Caco-2 (cell line): ENCODE results near the gene TMEM204. TPM values are rescaled to one million over a fixed set of nuclear protein-coding genes. Genes with fewer than 3 reads are reported as not detected.

ENCODE experiments used
- BruUV-seq: library from RNA; stranded (reverse); fragments of 400-500 nt; replicated peaks from 2 replicates; lab custom pipeline; 2021; lab: Mats Ljungman, UMichigan
- CTCF ChIA-PET: fragments of 300-600 bp; sonication (Branson Sonifier 250); formaldehyde crosslinking; loops from one replicate; lab custom pipeline; 2022; ENCODE audit warnings: antibody characterized with exemption; lab: Charles Lee
- POLR2A ChIA-PET: fragments of 300-600 bp; sonication (Branson Sonifier 250); formaldehyde crosslinking; loops from one replicate; lab custom pipeline; 2022; ENCODE audit warnings: antibody characterized with exemption; lab: Charles Lee
- DNase-seq, 2 experiments: peaks; one replicate each; pipeline versions ENCODE4 v3.0.0 to v3.0.0-alpha.2; 2020 to 2022
- H3K27me3 ChIP-seq: replicated peaks from 2 replicates; pipeline ENCODE4 v1.6.0; 2011; ENCODE audit warnings: low read length; ENCODE audit not compliant: control insufficient read depth, insufficient read depth
- H3K36me3 ChIP-seq: 2 replicates; pipeline ENCODE4 v1.5.1; 2011; ENCODE audit warnings: low read length; ENCODE audit not compliant: control insufficient read depth, insufficient read depth
- H3K4me1 ChIP-seq: fragments of 250-450 bp; sonication (Bioruptor Pico); 2 replicates; pipeline ENCODE4 v1.5.1; 2020; ENCODE audit warnings: mild to moderate bottlenecking
- H3K4me3 ChIP-seq: 2 replicates; pipeline ENCODE4 v1.5.1; 2011; ENCODE audit warnings: low read depth, mild to moderate bottlenecking, control low read depth, low read length
- H3K9me3 ChIP-seq: fragments of 250-450 bp; sonication (Bioruptor Pico); 2 replicates; pipeline ENCODE4 v1.5.1; 2020; ENCODE audit warnings: mild to moderate bottlenecking, moderate library complexity
- H3K27ac Mint-ChIP-seq: one replicate; pipeline ENCODE4 v1.8.0; 2022; ENCODE audit warnings: mixed read lengths; ENCODE audit not compliant: unreplicated experiment
- H3K27me3 Mint-ChIP-seq: one replicate; pipeline ENCODE4 v1.8.0; 2022; ENCODE audit warnings: mixed read lengths; ENCODE audit not compliant: insufficient read depth, unreplicated experiment
- H3K36me3 Mint-ChIP-seq: one replicate; pipeline ENCODE4 v1.8.0; 2022; ENCODE audit warnings: mild to moderate bottlenecking, mixed read lengths; ENCODE audit not compliant: insufficient read depth, unreplicated experiment
- H3K4me1 Mint-ChIP-seq: one replicate; pipeline ENCODE4 v1.8.0; 2022; ENCODE audit warnings: low read depth, mixed read lengths; ENCODE audit not compliant: unreplicated experiment
- H3K4me3 Mint-ChIP-seq: one replicate; pipeline ENCODE4 v1.8.0; 2022; ENCODE audit warnings: mild to moderate bottlenecking, moderate library complexity, mixed read lengths; ENCODE audit not compliant: unreplicated experiment
- H3K9me3 Mint-ChIP-seq: one replicate; pipeline ENCODE4 v1.8.0; 2022; ENCODE audit warnings: mixed read lengths; ENCODE audit not compliant: unreplicated experiment
- intact Hi-C: fragments of 100-400 bp; cut with micrococcal nuclease; formaldehyde crosslinking; loops from one replicate; pipeline ENCODE4 v1.10.0; 2022; ENCODE audit not compliant: unreplicated experiment
- total RNA-seq: library from RNA; stranded (reverse); gene quantifications from 2 replicates; pipeline ENCODE4 v1.2.3, GENCODE V29; 2022
- TF ChIP-seq, protein P1 (sequence below), 2 experiments: fragments of 200-600 bp in 1 of 2; IDR thresholded peaks; 1 replicate in 1 of 2; 2 replicates in 1 of 2; pipeline versions ENCODE4 v1.5.1 to v1.8.0; 2011 to 2022; ENCODE audit warnings: antibody characterized with exemption in 1 of 2, control low read depth in 1 of 2, inconsistent platforms in 1 of 2, low read depth in 1 of 2, low read length in 1 of 2, mild to moderate bottlenecking in 1 of 2, moderate library complexity in 1 of 2; ENCODE audit not compliant: insufficient read depth in 1 of 2, severe bottlenecking in 1 of 2, unreplicated experiment in 1 of 2

Gene TMEM204
- total RNA-seq, 1 experiment from 2014 or later, result not detected

DNA sequence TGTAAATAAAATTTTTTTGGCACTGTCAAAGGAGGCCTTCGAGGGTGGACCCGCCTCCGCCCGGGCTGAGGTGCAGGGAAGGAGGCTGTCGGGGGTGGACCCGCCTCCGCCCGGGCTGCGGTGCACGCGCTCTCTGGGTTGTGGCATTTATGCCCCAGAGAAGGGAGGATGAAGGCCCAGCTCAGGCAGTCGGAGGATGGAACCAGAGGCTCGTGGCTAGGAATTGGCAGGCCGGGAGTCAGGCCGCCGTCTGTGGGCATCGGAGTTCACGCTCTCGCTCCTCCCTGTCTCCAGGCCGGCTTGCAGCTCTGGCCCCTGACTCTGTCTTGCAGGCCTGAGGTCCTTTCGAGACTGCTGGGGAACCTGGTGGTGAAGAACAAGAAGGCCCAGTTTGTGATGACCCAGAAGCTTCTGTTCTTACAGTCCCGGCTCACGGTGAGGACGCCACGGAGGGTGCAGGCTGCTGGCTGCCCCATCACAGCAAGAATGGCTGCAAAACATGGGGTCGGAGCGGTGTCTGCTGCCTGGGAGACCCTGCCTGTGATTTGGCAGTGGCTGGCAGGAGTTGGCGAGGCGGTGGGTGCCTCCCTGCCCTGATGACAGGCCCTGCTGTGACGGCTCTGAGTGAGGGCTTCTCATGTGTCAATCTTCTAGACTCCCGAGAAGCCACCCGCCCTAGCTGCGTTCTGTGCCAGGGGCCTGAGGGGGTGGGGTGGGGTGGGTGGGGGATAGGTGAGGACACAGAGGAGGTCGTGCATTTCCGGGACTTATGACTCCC lies 34.4 kb upstream of the TMEM204 start:
- Mint-ChIP-seq H3K4me3 (no peak overlapping the region), H3K27me3 (no peaks in the 10 kb centered on the region), H3K4me1 (no peaks in the 10 kb centered on the region), H3K36me3 (peaks cover 39% of the 10 kb centered on the region), H3K27ac (no peak overlapping the region), H3K9me3 (no peaks in the 10 kb centered on the region)
- ChIA-PET CTCF (no interaction called here), POLR2A (no interaction called here)
- no peak overlapping the region for H3K4me3 ChIP-seq
- TF ChIP-seq, protein P1, sequence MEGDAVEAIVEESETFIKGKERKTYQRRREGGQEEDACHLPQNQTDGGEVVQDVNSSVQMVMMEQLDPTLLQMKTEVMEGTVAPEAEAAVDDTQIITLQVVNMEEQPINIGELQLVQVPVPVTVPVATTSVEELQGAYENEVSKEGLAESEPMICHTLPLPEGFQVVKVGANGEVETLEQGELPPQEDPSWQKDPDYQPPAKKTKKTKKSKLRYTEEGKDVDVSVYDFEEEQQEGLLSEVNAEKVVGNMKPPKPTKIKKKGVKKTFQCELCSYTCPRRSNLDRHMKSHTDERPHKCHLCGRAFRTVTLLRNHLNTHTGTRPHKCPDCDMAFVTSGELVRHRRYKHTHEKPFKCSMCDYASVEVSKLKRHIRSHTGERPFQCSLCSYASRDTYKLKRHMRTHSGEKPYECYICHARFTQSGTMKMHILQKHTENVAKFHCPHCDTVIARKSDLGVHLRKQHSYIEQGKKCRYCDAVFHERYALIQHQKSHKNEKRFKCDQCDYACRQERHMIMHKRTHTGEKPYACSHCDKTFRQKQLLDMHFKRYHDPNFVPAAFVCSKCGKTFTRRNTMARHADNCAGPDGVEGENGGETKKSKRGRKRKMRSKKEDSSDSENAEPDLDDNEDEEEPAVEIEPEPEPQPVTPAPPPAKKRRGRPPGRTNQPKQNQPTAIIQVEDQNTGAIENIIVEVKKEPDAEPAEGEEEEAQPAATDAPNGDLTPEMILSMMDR (IDR thresholded peaks at IDR 0.05; ENCODE audit: insufficient read depth in 1 of 2, low read depth in 1 of 2, low read length in 1 of 2, severe bottlenecking in 1 of 2, unreplicated experiment in 1 of 2), result no peak
- H3K36me3 ChIP-seq, result peaks cover 3% of the 10 kb centered on the region
- no TSS peak for BruUV-seq
- no peak for DNase-seq
- H3K27me3 ChIP-seq, result no peaks in the 10 kb centered on the region
- intact Hi-C loops, result no loop called here
- H3K9me3 ChIP-seq, result no peaks in the 10 kb centered on the region
- no peaks in the 10 kb centered on the region for H3K4me1 ChIP-seq

DNA sequence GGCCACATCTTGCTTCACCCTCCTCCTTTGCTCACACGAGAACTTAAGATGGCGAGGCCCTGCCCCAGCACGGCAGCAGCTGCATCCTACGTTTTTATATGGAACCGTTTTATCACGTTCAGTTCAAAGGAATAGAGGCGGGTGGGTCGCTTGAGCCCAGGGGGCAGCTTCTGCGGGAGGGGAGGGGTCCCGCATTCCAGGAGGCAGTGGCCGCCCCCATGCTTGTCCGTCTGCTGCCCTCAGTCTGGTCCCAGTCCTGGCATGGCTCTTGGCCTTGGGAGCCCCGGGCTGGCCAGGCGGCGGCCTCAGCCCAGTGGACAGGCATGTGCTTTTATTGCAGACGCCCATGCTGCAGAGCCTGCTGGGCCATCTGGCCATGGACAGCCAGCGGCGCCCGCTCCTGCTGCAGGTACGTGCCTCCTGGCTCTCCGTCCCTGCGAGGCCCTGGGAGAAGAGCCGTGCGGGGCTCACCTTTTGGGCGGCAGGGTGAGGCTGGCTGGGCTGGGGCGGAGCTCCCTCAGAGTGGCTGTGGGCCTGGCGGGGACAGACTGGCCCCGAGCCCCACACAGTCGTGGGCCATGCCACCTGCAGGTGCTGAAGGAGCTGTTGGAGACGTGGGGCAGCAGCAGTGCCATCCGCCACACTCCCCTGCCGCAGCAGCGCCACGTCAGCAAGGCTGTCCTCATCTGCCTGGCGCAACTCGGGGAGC lies 33.6 kb upstream of the TMEM204 start:
- Mint-ChIP-seq H3K9me3 (no peaks in the 10 kb centered on the region), H3K4me1 (no peaks in the 10 kb centered on the region), H3K27me3 (no peaks in the 10 kb centered on the region), H3K4me3 (no peak overlapping the region), H3K36me3 (peaks cover 39% of the 10 kb centered on the region), H3K27ac (no peak overlapping the region)
- no peaks in the 10 kb centered on the region for H3K27me3 ChIP-seq
- H3K9me3 ChIP-seq, result no peaks in the 10 kb centered on the region
- intact Hi-C loops, result no loop called here
- H3K36me3 ChIP-seq, result peaks cover under 1% of the 10 kb centered on the region
- no TSS peak for BruUV-seq
- no peak overlapping the region for H3K4me3 ChIP-seq
- ChIA-PET CTCF (no interaction called here), POLR2A (no interaction called here)
- no peaks in the 10 kb centered on the region for H3K4me1 ChIP-seq
- TF ChIP-seq, protein P1 (IDR thresholded peaks at IDR 0.05; ENCODE audit: insufficient read depth in 1 of 2, low read depth in 1 of 2, low read length in 1 of 2, severe bottlenecking in 1 of 2, unreplicated experiment in 1 of 2), result no peak
- DNase-seq, result no peak

- no peaks in the 10 kb centered on the region for H3K9me3 Mint-ChIP-seq
- TF ChIP-seq, protein P1 (IDR thresholded peaks at IDR 0.05; ENCODE audit: insufficient read depth in 1 of 2, low read depth in 1 of 2, low read length in 1 of 2, severe bottlenecking in 1 of 2, unreplicated experiment in 1 of 2), result no peak
- Histone ChIP-seq H3K36me3 (peaks cover under 1% of the 10 kb centered on the region), H3K4me1 (no peaks in the 10 kb centered on the region), H3K4me3 (no peak overlapping the region), H3K27me3 (no peaks in the 10 kb centered on the region), H3K9me3 (no peaks in the 10 kb centered on the region)
- no peaks in the 10 kb centered on the region for H3K4me1 Mint-ChIP-seq
- H3K36me3 Mint-ChIP-seq, result peaks cover 39% of the 10 kb centered on the region
- H3K27me3 Mint-ChIP-seq, result no peaks in the 10 kb centered on the region
- H3K4me3 Mint-ChIP-seq, result no peak overlapping the region
- intact Hi-C loops, result no loop called here
- POLR2A ChIA-PET, result no interaction called here
- DNase-seq, result no peak
- BruUV-seq, result no TSS peak
- no peak overlapping the region for H3K27ac Mint-ChIP-seq
- CTCF ChIA-PET, result no interaction called here
Measured at GRCh38 chr16:1500465-1501150, 32.9 kb upstream of the TMEM204 start.
